Activated CD8-positive, alpha-beta memory T cell treated with anti-CD3 and anti-CD28 coated beads for 24 hours (primary cell): ENCODE results near the gene ZNF408.
"Not testable (repeated sequence)": the region's sequence is repeated elsewhere in the genome, so short reads cannot be mapped to it uniquely, and the experiment has no call there.

Source experiments
- DNase-seq: peaks from one replicate; pipeline ENCODE4 v3.0.0-alpha.2; 2020

Gene ZNF408

GRCh38 chr11:46700241-46701077 is at the start of gene ZNF408, which contains the start of gene ARHGAP1:
TSS of gene ZNF408 (plus strand) at chr11:46701031. CDS start at chr11:46701048, 17 bp downstream.
TSS of gene ARHGAP1 (minus strand) at chr11:46700619. CDS start at chr11:46696107, 4,512 bp downstream.
- DNase-seq: peak; percentile 98

- no peak for DNase-seq
Observed at GRCh38 chr11:46655631-46656030, 45.2 kb upstream of the ZNF408 start.

- DNase-seq: no peak
Observed at GRCh38 chr11:46657186-46657585, 43.6 kb upstream of the ZNF408 start.

GRCh38 chr11:46658259-46658658 is 42.6 kb upstream of the ZNF408 start:
- no peak for DNase-seq

GRCh38 chr11:46659908-46660307 is 40.9 kb upstream of the ZNF408 start:
- no peak for DNase-seq

- no peak for DNase-seq
Observed at GRCh38 chr11:46661836-46662235, 39.0 kb upstream of the ZNF408 start.

- no peak for DNase-seq
Observed at GRCh38 chr11:46662366-46662765, 38.5 kb upstream of the ZNF408 start.

GRCh38 chr11:46663277-46663940 is 37.4 kb upstream of the ZNF408 start:
- no peak for DNase-seq

GRCh38 chr11:46664612-46665011 is 36.2 kb upstream of the ZNF408 start:
- peak; percentile 49 for DNase-seq

- DNase-seq: peak; percentile 42
Observed at GRCh38 chr11:46665356-46665755, 35.5 kb upstream of the ZNF408 start.

GRCh38 chr11:46666516-46666915 is 34.3 kb upstream of the ZNF408 start:
- DNase-seq: no peak

GRCh38 chr11:46667043-46667481 is 33.8 kb upstream of the ZNF408 start:
- peak; percentile 28 for DNase-seq

- peak; percentile 13 for DNase-seq
Observed at GRCh38 chr11:46668480-46669085, 32.2 kb upstream of the ZNF408 start.

- no peak for DNase-seq
Observed at GRCh38 chr11:46669711-46670139, 31.1 kb upstream of the ZNF408 start.

GRCh38 chr11:46670521-46670920 is 30.3 kb upstream of the ZNF408 start:
- not testable (repeated sequence) for DNase-seq

- DNase-seq: no peak
Observed at GRCh38 chr11:46671958-46672315, 28.9 kb upstream of the ZNF408 start.

GRCh38 chr11:46672381-46672839 is 28.4 kb upstream of the ZNF408 start:
- no peak for DNase-seq

GRCh38 chr11:46673713-46674462 is 26.9 kb upstream of the ZNF408 start:
- no peak for DNase-seq

- DNase-seq: no peak
Observed at GRCh38 chr11:46674463-46675287, 26.2 kb upstream of the ZNF408 start.

GRCh38 chr11:46675288-46675851 is 25.5 kb upstream of the ZNF408 start:
- DNase-seq: no peak

GRCh38 chr11:46675949-46676348 is 24.9 kb upstream of the ZNF408 start:
- no peak for DNase-seq
